HepG2 (cell line): ENCODE results near the gene AXIN1. TPM values are rescaled to one million over a fixed set of nuclear protein-coding genes. Genes with fewer than 3 reads are reported as not detected.

Source experiments
- ATAC-seq: fragments of 200-7000 bp; cut with Tn5 transposase; 3 replicates; pipeline ENCODE4 v1.9.1; 2020; ENCODE audit warnings: mild to moderate bottlenecking, moderate library complexity
- BruUV-seq: library from RNA; stranded (reverse); fragments of 400-500 nt; replicated peaks from 2 replicates; lab custom pipeline; 2021; lab: Mats Ljungman, UMichigan
- CTCF ChIA-PET: fragments of 300-600 bp; formaldehyde crosslinking; extraction: SDS; loops from one replicate; lab custom pipeline; 2021; ENCODE audit warnings: low total read pairs, inconsistent platforms, low intra/inter-chr PET ratio; lab: Yijun Ruan, JAX
- POLR2A ChIA-PET: fragments of 350-600 bp; sonication (Branson Sonifier 250); formaldehyde crosslinking; loops from one replicate; lab custom pipeline; 2020; ENCODE audit warnings: antibody characterized with exemption, inconsistent platforms; lab: Yijun Ruan, JAX
- DNase-seq: peaks from one replicate; pipeline ENCODE4 v3.0.0-alpha.2; 2015; ENCODE audit warnings: low spot score
- FAIRE-seq: peaks from 3 replicates; lab custom pipeline; 2011; peaks lifted over from hg19 to GRCh38; lab: Jason Lieb, UNC
- H2AFZ ChIP-seq: one replicate; pipeline ENCODE4 v1.6.1; 2011; ENCODE audit warnings: low read length, inconsistent platforms
- H3K27ac ChIP-seq: fragments of 300-600 bp; 3 replicates; pipeline ENCODE4 v1.8.0; 2011; ENCODE audit warnings: mixed run types, mild to moderate bottlenecking, mixed read lengths, low read length, inconsistent platforms; ENCODE audit not compliant: insufficient read depth; ENCODE audit errors: extremely low read length
- H3K27me3 ChIP-seq, 2 experiments: fragments of 200-600 bp in 1 of 2; 2 replicates in 1 of 2; 3 replicates in 1 of 2; pipeline versions ENCODE4 v1.6.0 to v1.8.0; 2011; ENCODE audit warnings: low read length in 2 of 2, mild to moderate bottlenecking in 2 of 2, moderate library complexity in 2 of 2, inconsistent platforms in 1 of 2; ENCODE audit not compliant: insufficient read depth in 2 of 2, control insufficient read depth in 1 of 2
- H3K36me3 ChIP-seq, 2 experiments: fragments of 200-600 bp in 1 of 2; replicated peaks in 1 of 2; 2 replicates in 1 of 2; 3 replicates in 1 of 2; pipeline versions ENCODE4 v1.5.1 to v1.8.0; 2011; ENCODE audit warnings: low read length in 2 of 2, inconsistent platforms in 1 of 2; ENCODE audit not compliant: insufficient read depth in 2 of 2, control insufficient read depth in 1 of 2
- H3K4me1 ChIP-seq: 2 replicates; pipeline ENCODE4 v1.5.1; 2012; ENCODE audit warnings: low read length, inconsistent platforms; ENCODE audit not compliant: insufficient read depth
- H3K4me2 ChIP-seq: 2 replicates; pipeline ENCODE4 v1.6.0; 2011; ENCODE audit warnings: low read depth, low read length, inconsistent platforms
- H3K4me3 ChIP-seq, 3 experiments: fragments of 200-600 bp in 1 of 3; sonication (generic), shearing (Covaris generic) in 1 of 3; replicated peaks in 1 of 3; 2 replicates each; pipeline ENCODE4 v1.5.1; 2011 to 2016; ENCODE audit warnings: low read length in 3 of 3, inconsistent platforms in 2 of 3, low read depth in 2 of 3, mild to moderate bottlenecking in 2 of 3, control low read depth in 1 of 3, mixed read lengths in 1 of 3; ENCODE audit not compliant: insufficient read depth in 1 of 3
- H3K79me2 ChIP-seq: one replicate; pipeline ENCODE4 v1.6.1; 2011; ENCODE audit warnings: low read length, inconsistent platforms; ENCODE audit not compliant: insufficient read depth
- H3K9ac ChIP-seq: 2 replicates; pipeline ENCODE4 v1.6.0; 2011; ENCODE audit warnings: mild to moderate bottlenecking, low read depth, low read length, inconsistent platforms; ENCODE audit not compliant: insufficient read depth
- H3K9me3 ChIP-seq: 2 replicates; pipeline ENCODE4 v1.5.1; 2012; ENCODE audit warnings: mild to moderate bottlenecking, low read length
- H4K20me1 ChIP-seq: 2 replicates; pipeline ENCODE4 v1.6.0; 2011; ENCODE audit warnings: inconsistent platforms, mild to moderate bottlenecking, low read length, moderate library complexity; ENCODE audit not compliant: insufficient read depth
- FOXA3 ChIP-seq: IDR thresholded peaks from 2 replicates; pipeline ENCODE4 v1.6.1; 2016; ENCODE audit warnings: missing genetic modification reagents, missing compliant biosample characterization
- MEIS2 ChIP-seq: sonication (generic); formaldehyde crosslinking; IDR thresholded peaks from 2 replicates; pipeline ENCODE4 v1.9.0; 2021; ENCODE audit warnings: mild to moderate bottlenecking, missing genetic modification reagents
- MZF1 ChIP-seq: sonication (generic); formaldehyde crosslinking; IDR thresholded peaks from 2 replicates; pipeline ENCODE4 v1.8.1; 2023; ENCODE audit warnings: mild to moderate bottlenecking, missing genetic modification reagents, borderline replicate concordance
- NR1H2 ChIP-seq: sonication (generic); formaldehyde crosslinking; IDR thresholded peaks from 2 replicates; pipeline ENCODE4 v1.8.1; 2022; ENCODE audit warnings: low read depth, missing genetic modification reagents, borderline replicate concordance
- RNF219 ChIP-seq: sonication (generic); formaldehyde crosslinking; IDR thresholded peaks from 2 replicates; pipeline ENCODE4 v1.5.0; 2020; ENCODE audit warnings: mild to moderate bottlenecking, missing genetic modification reagents
- SMARCC2 ChIP-seq: fragments of 450-650 bp; IDR thresholded peaks from 2 replicates; pipeline ENCODE4 v1.6.1; 2017; ENCODE audit warnings: antibody characterized with exemption, mild to moderate bottlenecking
- SOX13 ChIP-seq, 3 experiments: fragments of 450-650 bp in 1 of 3; sonication (generic) in 1 of 3; formaldehyde crosslinking in 1 of 3; IDR thresholded peaks in 2 of 3; conservative IDR thresholded peaks in 1 of 3; 2 replicates each; pipeline versions ENCODE4 v1.5.0 to v1.6.1; 2016 to 2020; ENCODE audit warnings: antibody characterized with exemption in 1 of 3, mild to moderate bottlenecking in 1 of 3, missing compliant biosample characterization in 1 of 3, missing genetic modification reagents in 1 of 3, moderate library complexity in 1 of 3
- TCF7L2 ChIP-seq: IDR thresholded peaks from 2 replicates; pipeline ENCODE4 v1.6.1; 2011; ENCODE audit warnings: mild to moderate bottlenecking, low read depth, low read length, moderate library complexity
- ZBTB20 ChIP-seq: sonication (generic); formaldehyde crosslinking; IDR thresholded peaks from 2 replicates; pipeline ENCODE4 v1.8.1; 2023; ENCODE audit warnings: missing genetic modification reagents, low read depth, mild to moderate bottlenecking, borderline replicate concordance
- ZBTB3 ChIP-seq: sonication (generic); formaldehyde crosslinking; IDR thresholded peaks from 2 replicates; pipeline ENCODE4 v1.4.0; 2020; ENCODE audit warnings: low read depth, mild to moderate bottlenecking, moderate library complexity, missing genetic modification reagents, borderline replicate concordance
- ZBTB37 ChIP-seq: sonication (generic); formaldehyde crosslinking; IDR thresholded peaks from 2 replicates; pipeline ENCODE4 v1.4.0; 2020; ENCODE audit warnings: mild to moderate bottlenecking, missing genetic modification reagents
- ZFY ChIP-seq: sonication (generic); formaldehyde crosslinking; IDR thresholded peaks from 2 replicates; pipeline ENCODE4 v1.4.0; 2020; ENCODE audit warnings: missing genetic modification reagents
- ZNF674 ChIP-seq: sonication (generic); formaldehyde crosslinking; IDR thresholded peaks from 2 replicates; pipeline ENCODE4 v1.5.0; 2020; ENCODE audit warnings: low read depth, mild to moderate bottlenecking, missing genetic modification reagents
- WGBS: methylation state at CpG from one replicate; pipeline ENCODE4 v1.1.6; 2017; ENCODE audit warnings: low lambda C conversion rate; 5-methylcytosine and 5-hydroxymethylcytosine counted together
- in situ Hi-C: cut with HindIII; loops from 2 replicates; pipeline ENCODE4 v1.10.0; 2017; ENCODE audit warnings: low pct_unique_long_range_greater_than_20kb; ENCODE audit not compliant: extremely low pct_ligation_motif_present
- intact Hi-C: fragments of 100-400 bp; cut with micrococcal nuclease; formaldehyde crosslinking; loops from one replicate; pipeline ENCODE4 v1.10.0; 2022; ENCODE audit not compliant: unreplicated experiment
- polyA plus RNA-seq, 8 experiments: library from polyadenylated mRNA; depleted of rRNA in 3 of 8; stranded (reverse) in 7 of 8; unstranded in 1 of 8; fragments of >200 nt; fragmentation: Illumina TruSeq in 4 of 8; extraction: Trizol in 4 of 8; gene quantifications; 2 replicates each; pipeline versions ENCODE4 v1.2.1 to v1.2.3, GENCODE V29; 2011 to 2016; ENCODE audit warnings: low read depth in 4 of 8, missing spikeins in 1 of 8, mixed read lengths in 1 of 8; ENCODE audit not compliant: insufficient read depth in 1 of 8
- total RNA-seq, 5 experiments: library from RNA; depleted of rRNA; stranded (reverse); fragments of >200 nt; fragmentation: Illumina TruSeq; extraction: Trizol; gene quantifications; 2 replicates each; pipeline ENCODE4 v1.2.3, GENCODE V29; 2016; ENCODE audit warnings: low read depth in 1 of 5

AXIN1 gene
- total and polyA plus RNA-seq, 2 of the 13 experiments (the other 11 are each of a cell fraction or from before 2014, with no cell fraction given), result 24.0 to 26.0 TPM

- H3K27ac ChIP-seq, result no peak overlapping the region
- no peaks in the 10 kb centered on the region for H3K4me1 ChIP-seq
- no peak overlapping the region for H3K4me2 ChIP-seq
- ChIA-PET POLR2A (no interaction called here), CTCF (no interaction called here)
- WGBS, result 100% methylated on average over 3 of the region's 13 CpGs
- no peaks in the 10 kb centered on the region for H3K9me3 ChIP-seq
- no peaks in the 10 kb centered on the region for H4K20me1 ChIP-seq
- ATAC-seq (no peak), DNase-seq (no peak), FAIRE-seq (no peak)
- no peak overlapping the region for H3K4me3 ChIP-seq
- in situ Hi-C loops (no loop called here), intact Hi-C loops (no loop called here)
- no peak overlapping the region for H3K9ac ChIP-seq
- H3K79me2 ChIP-seq, result no peaks in the 10 kb centered on the region
- TF ChIP-seq NR1H2 (CRISPR knock-in tag) (no peak), MEIS2 (CRISPR knock-in tag) (no peak), ZBTB37 (CRISPR knock-in tag) (no peak)
- no TSS peak for BruUV-seq
- no peak overlapping the region for H2AFZ ChIP-seq
- peaks cover 15 to 50% of the 10 kb centered on the region in 2 experiments; a peak in 4 of 5 replicates for H3K36me3 ChIP-seq
- H3K27me3 ChIP-seq, result no peaks in the 10 kb centered on the region
Observed at GRCh38 chr16:301950-302349, 50.6 kb downstream of the AXIN1 start.

- H3K79me2 ChIP-seq, result no peaks in the 10 kb centered on the region
- ChIA-PET CTCF (no interaction called here), POLR2A (no interaction called here)
- BruUV-seq, result no TSS peak
- no peak for TF ChIP-seq ZBTB20 (CRISPR knock-in tag)
- no peak for TF ChIP-seq RNF219 (CRISPR knock-in tag)
- no peak for TF ChIP-seq TCF7L2
- no peak for TF ChIP-seq ZBTB3
- no peak for TF ChIP-seq ZNF674 (CRISPR knock-in tag)
- TF ChIP-seq SMARCC2, result no peak
- TF ChIP-seq MZF1 (CRISPR knock-in tag), result no peak
- TF ChIP-seq ZFY, result no peak
- no peak for TF ChIP-seq SOX13 (IDR thresholded peaks at IDR 0.05)
- TF ChIP-seq SOX13 (CRISPR knock-in tag; conservative IDR thresholded peaks at IDR 0.05 in 1 of 2, IDR thresholded peaks at IDR 0.05 in 1 of 2), result no peak
- no peak for TF ChIP-seq FOXA3 (CRISPR knock-in tag)
- H3K36me3 ChIP-seq, result peaks cover 15 to 46% of the 10 kb centered on the region in 2 experiments; a peak in 4 of 5 replicates
- H3K4me1 ChIP-seq, result no peaks in the 10 kb centered on the region
- H3K4me3 ChIP-seq, result no peak overlapping the region
- no peak overlapping the region for H2AFZ ChIP-seq
- no peak overlapping the region for H3K27ac ChIP-seq
- FAIRE-seq (no peak), DNase-seq (no peak), ATAC-seq (no peak)
- intact Hi-C loops, result no loop called here
- H3K27me3 ChIP-seq, result no peaks in the 10 kb centered on the region
- no peaks in the 10 kb centered on the region for H4K20me1 ChIP-seq
- no peaks in the 10 kb centered on the region for H3K9me3 ChIP-seq
- 98% methylated on average over 2 of the region's 6 CpGs for WGBS
- no peak overlapping the region for H3K4me2 ChIP-seq
- in situ Hi-C loops, result no loop called here
- H3K9ac ChIP-seq, result no peak overlapping the region
Observed at GRCh38 chr16:301235-301634, 51.3 kb downstream of the AXIN1 start.
